Measurements from ENCODE around the gene CCL14. TPM values are rescaled to one million over a fixed set of nuclear protein-coding genes. Genes with fewer than 3 reads are reported as not detected.
"Not testable (repeated sequence)": the region's sequence is repeated elsewhere in the genome, so short reads cannot be mapped to it uniquely, and the experiment has no call there.

Gene CCL14
- polyA plus RNA-seq, 1 donor (not counting 4 experiments of a cell fraction or from before 2014, with no cell fraction given): not detected

- no peak overlapping the region for H2AFZ ChIP-seq (ENCODE audit: control insufficient read depth, low read length)
- no peaks in the 10 kb centered on the region for H3K27me3 ChIP-seq (ENCODE audit: control insufficient read depth, extremely low read depth, insufficient read depth, low read length)
- DNase-seq (ENCODE audit: low read depth, low spot score): no peak
Measured at GRCh38 chr17:36016555-36016954, 30.0 kb upstream of the CCL14 start.

DNA sequence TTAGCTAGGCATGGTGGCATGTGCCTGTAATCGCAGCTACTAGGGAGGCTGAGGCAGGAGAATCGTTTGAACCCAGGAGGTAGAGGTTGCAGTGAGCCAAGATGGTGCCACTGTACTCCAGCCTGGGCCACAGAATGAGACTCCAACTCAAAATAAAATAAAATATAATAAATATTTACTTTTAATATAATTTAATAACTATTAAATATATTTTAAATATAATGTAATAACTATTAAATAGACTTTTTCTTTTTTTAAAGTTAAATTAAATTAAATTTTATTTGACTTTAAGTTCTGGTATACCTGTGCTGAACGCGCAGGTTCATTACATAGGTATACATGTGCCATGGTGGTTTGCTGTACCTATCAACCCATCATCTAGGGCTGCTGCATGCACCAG, 29.4 kb upstream of the CCL14 start:
- H3K79me2 ChIP-seq (ENCODE audit: control insufficient read depth, insufficient read depth, low read length); H3K27ac ChIP-seq (ENCODE audit: control insufficient read depth, insufficient read depth, low read length); H3K9me1 ChIP-seq (ENCODE audit: control insufficient read depth, extremely low read depth, insufficient read depth, low read length); H3K27me3 ChIP-seq (ENCODE audit: control insufficient read depth, extremely low read depth, insufficient read depth, low read length); H3K9ac ChIP-seq (ENCODE audit: control insufficient read depth, extremely low read depth, insufficient read depth, low read length); H3K4me1 ChIP-seq (ENCODE audit: control insufficient read depth, extremely low read depth, insufficient read depth, low read length); H3K4me2 ChIP-seq (ENCODE audit: control insufficient read depth, extremely low read depth, insufficient read depth, low read depth, low read length); FAIRE-seq; H4K20me1 ChIP-seq (ENCODE audit: control insufficient read depth, extremely low read depth, insufficient read depth, low read length); H3K9me3 ChIP-seq (ENCODE audit: control insufficient read depth, low read depth, low read length); H2AFZ ChIP-seq (ENCODE audit: control insufficient read depth, low read length); dilution Hi-C loops (cut with MboI; ENCODE audit: extremely low pct_ligation_motif_present, low sequenced_read_pairs); H3K4me3 ChIP-seq (ENCODE audit: control insufficient read depth in 2 of 3, extremely low read depth in 1 of 3, insufficient read depth in 2 of 3, low read depth in 1 of 3, low read length in 3 of 3); H3K36me3 ChIP-seq (ENCODE audit: control insufficient read depth in 2 of 2, extremely low read depth in 1 of 2, insufficient read depth in 2 of 2, low read length in 2 of 2); DNase-seq (ENCODE audit: low read depth, low spot score): not testable (repeated sequence)

More at GRCh38 chr17:36016555-36016954, 30.0 kb upstream of the CCL14 start:
- Histone ChIP-seq H3K27ac (ENCODE audit: control insufficient read depth, insufficient read depth, low read length) (no peak overlapping the region), H3K4me1 (ENCODE audit: control insufficient read depth, extremely low read depth, insufficient read depth, low read length) (no peaks in the 10 kb centered on the region), H3K36me3 (ENCODE audit: control insufficient read depth in 2 of 2, extremely low read depth in 1 of 2, insufficient read depth in 2 of 2, low read length in 2 of 2) (no peaks in the 10 kb centered on the region), H3K9ac (ENCODE audit: control insufficient read depth, extremely low read depth, insufficient read depth, low read length) (no peak overlapping the region), H3K4me2 (ENCODE audit: control insufficient read depth, extremely low read depth, insufficient read depth, low read depth, low read length) (no peak overlapping the region), H3K4me3 (ENCODE audit: control insufficient read depth in 2 of 3, extremely low read depth in 1 of 3, insufficient read depth in 2 of 3, low read depth in 1 of 3, low read length in 3 of 3) (no peak overlapping the region), H3K79me2 (ENCODE audit: control insufficient read depth, insufficient read depth, low read length) (no peaks in the 10 kb centered on the region), H3K9me3 (ENCODE audit: control insufficient read depth, low read depth, low read length) (no peaks in the 10 kb centered on the region), H4K20me1 (ENCODE audit: control insufficient read depth, extremely low read depth, insufficient read depth, low read length) (no peaks in the 10 kb centered on the region), H3K9me1 (ENCODE audit: control insufficient read depth, extremely low read depth, insufficient read depth, low read length) (no peaks in the 10 kb centered on the region)
- dilution Hi-C loops (cut with MboI; ENCODE audit: extremely low pct_ligation_motif_present, low sequenced_read_pairs): no loop called here
- no peak for FAIRE-seq
- TF ChIP-seq EZH2 (IDR thresholded peaks at IDR 0.05; ENCODE audit: low read length): no peak
- TF ChIP-seq, protein P1, sequence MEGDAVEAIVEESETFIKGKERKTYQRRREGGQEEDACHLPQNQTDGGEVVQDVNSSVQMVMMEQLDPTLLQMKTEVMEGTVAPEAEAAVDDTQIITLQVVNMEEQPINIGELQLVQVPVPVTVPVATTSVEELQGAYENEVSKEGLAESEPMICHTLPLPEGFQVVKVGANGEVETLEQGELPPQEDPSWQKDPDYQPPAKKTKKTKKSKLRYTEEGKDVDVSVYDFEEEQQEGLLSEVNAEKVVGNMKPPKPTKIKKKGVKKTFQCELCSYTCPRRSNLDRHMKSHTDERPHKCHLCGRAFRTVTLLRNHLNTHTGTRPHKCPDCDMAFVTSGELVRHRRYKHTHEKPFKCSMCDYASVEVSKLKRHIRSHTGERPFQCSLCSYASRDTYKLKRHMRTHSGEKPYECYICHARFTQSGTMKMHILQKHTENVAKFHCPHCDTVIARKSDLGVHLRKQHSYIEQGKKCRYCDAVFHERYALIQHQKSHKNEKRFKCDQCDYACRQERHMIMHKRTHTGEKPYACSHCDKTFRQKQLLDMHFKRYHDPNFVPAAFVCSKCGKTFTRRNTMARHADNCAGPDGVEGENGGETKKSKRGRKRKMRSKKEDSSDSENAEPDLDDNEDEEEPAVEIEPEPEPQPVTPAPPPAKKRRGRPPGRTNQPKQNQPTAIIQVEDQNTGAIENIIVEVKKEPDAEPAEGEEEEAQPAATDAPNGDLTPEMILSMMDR (optimal IDR thresholded peaks at IDR 0.05 in 1 of 3, IDR thresholded peaks at IDR 0.05 in 1 of 3, conservative IDR thresholded peaks at IDR 0.05 in 1 of 3; ENCODE audit: extremely low read depth in 1 of 3, insufficient read depth in 2 of 3, low read length in 3 of 3): no peak

DNA sequence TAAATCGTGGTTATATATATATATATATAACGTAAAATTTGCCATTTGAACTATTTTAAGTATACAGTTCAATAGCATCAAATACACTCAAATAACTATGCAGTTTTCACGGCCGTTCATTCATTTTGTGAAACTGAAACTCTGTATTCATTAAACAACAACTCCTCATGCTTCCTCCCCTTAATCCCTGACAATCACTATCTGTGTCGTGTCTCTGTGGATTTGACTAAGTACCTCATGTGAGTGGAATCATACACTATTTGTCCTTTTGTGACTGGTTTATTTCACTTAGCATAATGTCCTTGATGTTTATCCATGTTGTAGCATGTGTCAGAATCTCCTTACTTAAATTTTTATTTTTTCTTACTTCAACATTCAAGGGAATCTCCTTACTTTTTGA, 28.4 kb upstream of the CCL14 start:
- Histone ChIP-seq H3K9ac (ENCODE audit: control insufficient read depth, extremely low read depth, insufficient read depth, low read length) (no peak overlapping the region), H3K4me2 (ENCODE audit: control insufficient read depth, extremely low read depth, insufficient read depth, low read depth, low read length) (no peak overlapping the region), H3K9me3 (ENCODE audit: control insufficient read depth, low read depth, low read length) (no peaks in the 10 kb centered on the region), H3K4me3 (ENCODE audit: control insufficient read depth in 2 of 3, extremely low read depth in 1 of 3, insufficient read depth in 2 of 3, low read depth in 1 of 3, low read length in 3 of 3) (no peak overlapping the region), H3K27ac (ENCODE audit: control insufficient read depth, insufficient read depth, low read length) (no peak overlapping the region), H2AFZ (ENCODE audit: control insufficient read depth, low read length) (no peak overlapping the region), H3K79me2 (ENCODE audit: control insufficient read depth, insufficient read depth, low read length) (no peaks in the 10 kb centered on the region), H3K36me3 (ENCODE audit: control insufficient read depth in 2 of 2, extremely low read depth in 1 of 2, insufficient read depth in 2 of 2, low read length in 2 of 2) (no peaks in the 10 kb centered on the region), H3K4me1 (ENCODE audit: control insufficient read depth, extremely low read depth, insufficient read depth, low read length) (no peaks in the 10 kb centered on the region), H3K27me3 (ENCODE audit: control insufficient read depth, extremely low read depth, insufficient read depth, low read length) (no peaks in the 10 kb centered on the region), H3K9me1 (ENCODE audit: control insufficient read depth, extremely low read depth, insufficient read depth, low read length) (no peaks in the 10 kb centered on the region), H4K20me1 (ENCODE audit: control insufficient read depth, extremely low read depth, insufficient read depth, low read length) (no peaks in the 10 kb centered on the region)
- DNase-seq (ENCODE audit: low read depth, low spot score): no peak
- TF ChIP-seq, protein P1 (optimal IDR thresholded peaks at IDR 0.05 in 1 of 3, IDR thresholded peaks at IDR 0.05 in 1 of 3, conservative IDR thresholded peaks at IDR 0.05 in 1 of 3; ENCODE audit: extremely low read depth in 1 of 3, insufficient read depth in 2 of 3, low read length in 3 of 3): no peak
- no peak for TF ChIP-seq EZH2 (IDR thresholded peaks at IDR 0.05; ENCODE audit: low read length)
- dilution Hi-C loops (cut with MboI; ENCODE audit: extremely low pct_ligation_motif_present, low sequenced_read_pairs): no loop called here
- FAIRE-seq: no peak
